ENCODE results near the gene CD300LB. TPM values are rescaled to one million over a fixed set of nuclear protein-coding genes. Genes with fewer than 3 reads are reported as not detected.
"Not testable (repeated sequence)": the region's sequence is repeated elsewhere in the genome, so short reads cannot be mapped to it uniquely, and the experiment has no call there.

Gene CD300LB
- total RNA-seq, 4 donors from 2014 or later = 0.41 TPM; not detected in 3

- H3K27me3 ChIP-seq = no peaks in the 10 kb centered on the region
- intact Hi-C loops (cut with DNase I; ENCODE audit: low total_unique reads) = no loop called here
- no peak for TF ChIP-seq CTCF (IDR thresholded peaks at IDR 0.05)
- TF ChIP-seq EP300 (IDR thresholded peaks at IDR 0.05; ENCODE audit: low read depth) = no peak
- no peak for TF ChIP-seq POLR2A (IDR thresholded peaks at IDR 0.05)
- no peak for TF ChIP-seq POLR2AphosphoS5 (IDR thresholded peaks at IDR 0.05)
- H3K4me1 ChIP-seq = no peaks in the 10 kb centered on the region
- no peak for DNase-seq
- WGBS, 2 donors (ENCODE audit: low coverage in 1 of 2) = 90 to 100% methylated on average over 1 of the region's 1 CpG
- H3K9me3 ChIP-seq = no peaks in the 10 kb centered on the region
- H3K27ac ChIP-seq = no peak overlapping the region
- H3K4me3 ChIP-seq = no peak overlapping the region
- in situ Hi-C loops (cut with MboI; ENCODE audit: low pct_ligation_motif_present in 1 of 4, low pct_unique_long_range_greater_than_20kb in 1 of 4, low sequenced_read_pairs in 3 of 4) = no loop called here
- no peaks in the 10 kb centered on the region for H3K36me3 ChIP-seq
Observed at GRCh38 chr17:74563358-74563757, 32.1 kb upstream of the CD300LB start.

DNA sequence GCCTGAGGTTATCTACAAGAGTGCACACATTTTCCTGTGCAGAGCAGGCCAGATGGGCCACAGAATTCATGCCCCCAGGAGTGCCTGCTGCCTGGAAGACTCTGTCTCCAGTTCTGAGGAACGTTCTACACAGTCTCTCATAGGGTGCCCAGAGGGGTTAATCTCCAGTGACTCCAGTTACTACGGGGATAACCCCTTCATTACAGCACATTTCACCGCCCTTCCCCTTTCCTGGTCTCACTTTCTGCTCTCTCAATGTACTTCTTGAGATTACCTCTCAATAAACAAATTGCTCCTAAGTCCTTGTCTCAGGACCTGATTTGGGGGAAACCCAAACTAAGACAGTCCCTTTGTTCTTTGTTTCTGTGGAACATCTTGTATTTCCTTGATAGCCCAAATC lies 30.3 kb upstream of the CD300LB start:
- no peak for TF ChIP-seq CTCF (IDR thresholded peaks at IDR 0.05)
- no peak for TF ChIP-seq POLR2AphosphoS5 (IDR thresholded peaks at IDR 0.05)
- no peak for TF ChIP-seq EP300 (IDR thresholded peaks at IDR 0.05; ENCODE audit: low read depth)
- no peak for TF ChIP-seq POLR2A (IDR thresholded peaks at IDR 0.05)
- no peaks in the 10 kb centered on the region for H3K4me1 ChIP-seq
- H3K36me3 ChIP-seq = no peaks in the 10 kb centered on the region
- no peaks in the 10 kb centered on the region for H3K27me3 ChIP-seq
- no peak overlapping the region for H3K4me3 ChIP-seq
- no peak overlapping the region for H3K27ac ChIP-seq
- no peak for DNase-seq
- intact Hi-C loops (cut with DNase I; ENCODE audit: low total_unique reads) (no loop called here), in situ Hi-C loops (cut with MboI; ENCODE audit: low pct_ligation_motif_present in 1 of 4, low pct_unique_long_range_greater_than_20kb in 1 of 4, low sequenced_read_pairs in 3 of 4) (no loop called here)
- H3K9me3 ChIP-seq = no peaks in the 10 kb centered on the region
- 48 to 50% methylated on average over 1 to 3 of the region's 3 CpGs for WGBS, 2 donors (ENCODE audit: low coverage in 1 of 2)

- Histone ChIP-seq H3K27me3 (no peaks in the 10 kb centered on the region), H3K4me1 (no peaks in the 10 kb centered on the region), H3K36me3 (no peaks in the 10 kb centered on the region), H3K9me3 (no peaks in the 10 kb centered on the region), H3K4me3 (no peak overlapping the region), H3K27ac (no peak overlapping the region)
- in situ Hi-C loops (cut with MboI; ENCODE audit: low pct_ligation_motif_present in 1 of 4, low pct_unique_long_range_greater_than_20kb in 1 of 4, low sequenced_read_pairs in 3 of 4) = no loop called here
- WGBS, 2 donors (ENCODE audit: low coverage in 1 of 2) = 51 to 72% methylated on average over 5 to 6 of the region's 6 CpGs
- intact Hi-C loops (cut with DNase I; ENCODE audit: low total_unique reads) = no loop called here
- TF ChIP-seq POLR2AphosphoS5 (IDR thresholded peaks at IDR 0.05) = no peak
- no peak for TF ChIP-seq CTCF (IDR thresholded peaks at IDR 0.05)
- TF ChIP-seq POLR2A (IDR thresholded peaks at IDR 0.05) = no peak
- no peak for DNase-seq
Observed at GRCh38 chr17:74558882-74559519, 27.7 kb upstream of the CD300LB start.

GRCh38 chr17:74558402-74558801 lies 27.1 kb upstream of the CD300LB start:
- H3K4me1 ChIP-seq; intact Hi-C loops (cut with DNase I; ENCODE audit: low total_unique reads); H3K4me3 ChIP-seq; DNase-seq; H3K9me3 ChIP-seq; H3K27ac ChIP-seq; in situ Hi-C loops (cut with MboI; ENCODE audit: low pct_ligation_motif_present in 1 of 4, low pct_unique_long_range_greater_than_20kb in 1 of 4, low sequenced_read_pairs in 3 of 4); H3K27me3 ChIP-seq; H3K36me3 ChIP-seq: not testable (repeated sequence)
- WGBS, 2 donors (ENCODE audit: low coverage in 1 of 2) = 63 to 85% methylated on average over 4 of the region's 4 CpGs

DNA sequence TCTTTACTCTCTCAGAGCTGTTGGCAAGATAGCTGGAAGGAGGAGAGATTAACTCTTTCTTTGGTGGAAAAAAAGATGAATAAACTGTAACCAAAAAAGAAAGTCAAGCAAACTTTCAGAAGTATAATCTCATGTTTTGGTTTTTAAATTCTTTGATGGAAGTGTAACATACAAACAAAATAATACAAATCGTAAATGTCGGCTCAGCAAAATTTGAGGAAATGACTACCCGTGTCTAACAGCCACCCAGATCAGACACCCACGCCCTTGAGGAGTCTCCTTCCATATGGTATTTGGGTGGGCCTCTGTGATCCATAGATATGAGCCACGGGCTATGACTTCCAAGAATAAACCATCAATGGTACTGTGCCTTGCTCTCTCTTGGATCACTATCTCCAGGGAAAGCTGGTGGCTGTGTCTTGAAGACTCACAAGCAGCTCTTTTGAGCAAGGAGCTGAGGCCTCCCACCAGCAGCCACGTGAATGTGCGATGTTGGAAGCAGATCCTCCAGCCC lies 24.2 kb upstream of the CD300LB start:
- in situ Hi-C loops (cut with MboI; ENCODE audit: low pct_ligation_motif_present in 1 of 4, low pct_unique_long_range_greater_than_20kb in 1 of 4, low sequenced_read_pairs in 3 of 4) (no loop called here), intact Hi-C loops (cut with DNase I; ENCODE audit: low total_unique reads) (no loop called here)
- no peak for DNase-seq
- TF ChIP-seq CTCF (IDR thresholded peaks at IDR 0.05) (no peak), POLR2A (IDR thresholded peaks at IDR 0.05) (no peak), POLR2AphosphoS5 (IDR thresholded peaks at IDR 0.05) (no peak), EP300 (IDR thresholded peaks at IDR 0.05; ENCODE audit: low read depth) (no peak)
- no peaks in the 10 kb centered on the region for H3K4me1 ChIP-seq
- WGBS, 2 donors (ENCODE audit: low coverage in 1 of 2) = 69 to 86% methylated on average over 4 to 7 of the region's 7 CpGs
- H3K27me3 ChIP-seq = no peaks in the 10 kb centered on the region
- no peaks in the 10 kb centered on the region for H3K9me3 ChIP-seq
- H3K27ac ChIP-seq = no peak overlapping the region
- H3K36me3 ChIP-seq = no peaks in the 10 kb centered on the region
- no peak overlapping the region for H3K4me3 ChIP-seq

All from transverse colon (tissue), 4 donors.